Measurements from ENCODE around the gene FAM210B.

FAM210B gene

GRCh38 chr20:56393653-56394052 lies 34.9 kb downstream of the FAM210B start:
- TF ChIP-seq EZH2 (optimal IDR thresholded peaks at IDR 0.05; ENCODE audit: low read depth, low read length), result no peak
- no peak for TF ChIP-seq EZH2phosphoT487 (IDR thresholded peaks at IDR 0.05; ENCODE audit: low read length)
- TF ChIP-seq CTCF (IDR thresholded peaks at IDR 0.05; ENCODE audit: low read length), result no peak
- H4K20me1 ChIP-seq (ENCODE audit: insufficient read depth, low read length), result no peaks in the 10 kb centered on the region
- H3K9me2 ChIP-seq (replicated peaks; ENCODE audit: insufficient read depth, low read length), result no peaks in the 10 kb centered on the region
- no peak overlapping the region for H3K27ac ChIP-seq (ENCODE audit: low read length)
- peak overlapping the region; percentile 58 for H3K4me2 ChIP-seq (ENCODE audit: low read depth, low read length)
- H2AFZ ChIP-seq (ENCODE audit: low read length), result no peak overlapping the region
- no peaks in the 10 kb centered on the region for H3K9me3 ChIP-seq (replicated peaks; ENCODE audit: insufficient read depth, low read length)
- H3F3A ChIP-seq (ENCODE audit: insufficient read depth, low read length), result no peaks in the 10 kb centered on the region
- no peaks in the 10 kb centered on the region for H3K27me3 ChIP-seq (replicated peaks; ENCODE audit: insufficient read depth, low read length)
- H3K79me2 ChIP-seq (ENCODE audit: low read length), result peaks cover 80% of the 10 kb centered on the region
- no peak overlapping the region for H3K9ac ChIP-seq (ENCODE audit: low read length)
- H3K4me3 ChIP-seq (ENCODE audit: low read length), result peak overlapping the region; percentile 97
- DNase-seq, result no peak
- H3K36me3 ChIP-seq (replicated peaks; ENCODE audit: insufficient read depth, low read length), result peaks cover 28% of the 10 kb centered on the region; the same call in 1 of the 2 replicates
- peaks cover 8% of the 10 kb centered on the region for H3K4me1 ChIP-seq (ENCODE audit: low read length)

GRCh38 chr20:56395166-56395565 lies 36.4 kb downstream of the FAM210B start:
- peaks cover 8% of the 10 kb centered on the region for H3K4me1 ChIP-seq (ENCODE audit: low read length)
- H3K9me3 ChIP-seq (replicated peaks; ENCODE audit: insufficient read depth, low read length), result no peaks in the 10 kb centered on the region
- H3K4me2 ChIP-seq (ENCODE audit: low read depth, low read length), result no peak overlapping the region
- H3K9ac ChIP-seq (ENCODE audit: low read length), result no peak overlapping the region
- H3K79me2 ChIP-seq (ENCODE audit: low read length), result peaks cover 79% of the 10 kb centered on the region
- no peak overlapping the region for H2AFZ ChIP-seq (ENCODE audit: low read length)
- no peaks in the 10 kb centered on the region for H3K9me2 ChIP-seq (replicated peaks; ENCODE audit: insufficient read depth, low read length)
- no peak overlapping the region for H3K4me3 ChIP-seq (ENCODE audit: low read length)
- no peak for TF ChIP-seq EZH2 (optimal IDR thresholded peaks at IDR 0.05; ENCODE audit: low read depth, low read length)
- TF ChIP-seq EZH2phosphoT487 (IDR thresholded peaks at IDR 0.05; ENCODE audit: low read length), result no peak
- TF ChIP-seq CTCF (IDR thresholded peaks at IDR 0.05; ENCODE audit: low read length), result no peak
- no peak for DNase-seq
- peaks cover 33% of the 10 kb centered on the region; the same call in 1 of the 2 replicates for H3K36me3 ChIP-seq (replicated peaks; ENCODE audit: insufficient read depth, low read length)
- H3K27ac ChIP-seq (ENCODE audit: low read length), result no peak overlapping the region
- H3F3A ChIP-seq (ENCODE audit: insufficient read depth, low read length), result 0 out of 2 replicates have a peak, but pooled peaks cover 3% of the 10 kb centered on the region
- no peaks in the 10 kb centered on the region for H4K20me1 ChIP-seq (ENCODE audit: insufficient read depth, low read length)
- H3K27me3 ChIP-seq (replicated peaks; ENCODE audit: insufficient read depth, low read length), result no peaks in the 10 kb centered on the region

- no peak for TF ChIP-seq EZH2 (optimal IDR thresholded peaks at IDR 0.05; ENCODE audit: low read depth, low read length)
- peak; percentile 71 for TF ChIP-seq CTCF (IDR thresholded peaks at IDR 0.05; ENCODE audit: low read length)
- Histone ChIP-seq H3K9ac (ENCODE audit: low read length) (no peak overlapping the region), H3K27ac (ENCODE audit: low read length) (no peak overlapping the region), H4K20me1 (ENCODE audit: insufficient read depth, low read length) (no peaks in the 10 kb centered on the region), H3K9me3 (replicated peaks; ENCODE audit: insufficient read depth, low read length) (no peaks in the 10 kb centered on the region), H3K27me3 (replicated peaks; ENCODE audit: insufficient read depth, low read length) (no peaks in the 10 kb centered on the region), H3K9me2 (replicated peaks; ENCODE audit: insufficient read depth, low read length) (no peaks in the 10 kb centered on the region), H3K4me3 (ENCODE audit: low read length) (no peak overlapping the region), H2AFZ (ENCODE audit: low read length) (no peak overlapping the region), H3K36me3 (replicated peaks; ENCODE audit: insufficient read depth, low read length) (peaks cover 47% of the 10 kb centered on the region), H3K79me2 (ENCODE audit: low read length) (peaks cover 62% of the 10 kb centered on the region), H3K4me2 (ENCODE audit: low read depth, low read length) (no peak overlapping the region), H3F3A (ENCODE audit: insufficient read depth, low read length) (0 out of 2 replicates have a peak, but pooled peaks cover 3% of the 10 kb centered on the region), H3K4me1 (ENCODE audit: low read length) (no peaks in the 10 kb centered on the region)
- peak; percentile 66 for DNase-seq
Measured at GRCh38 chr20:56400001-56400640, 41.3 kb downstream of the FAM210B start.
